Heart left ventricle (tissue), 13 donors: Measurements from ENCODE around the gene ATRNL1.

ENCODE experiments used
- POLR2A ChIP-seq, 2 donors: fragments of 450-650 bp; IDR thresholded peaks; one replicate each; pipeline ENCODE4 v1.6.1; 2017; ENCODE audit warnings: antibody characterized with exemption in 2 of 2, mild to moderate bottlenecking in 2 of 2, moderate library complexity in 2 of 2
- TF ChIP-seq, protein P1 (sequence below), 12 donors: fragments of 200-600 bp; sonication (generic) in 4 of 12; IDR thresholded peaks; one replicate each; pipeline versions ENCODE4 v1.5.0 to v1.8.0; 2018 to 2022; ENCODE audit warnings: antibody characterized with exemption in 12 of 12, mild to moderate bottlenecking in 5 of 12
- donor health status: ischemic (EF 13 %, LVEDD 7.1; RV severe dilation, severe dysfunction).
- donor health status: DM: no; HTN: yes; CAD: no.
- donor health status: DM: no; HTN: no; CAD: no.
- donor health status: ischemic (EF 25% LVEDD 6.9; RV normal size, moderate dysfunction).
- donor health status: ischemic (EF 25% LVEDD 5.7; RV mildly dilated, moderate dysfunction).
- donor health status: ischemic (EF 35%, LVEDD 5.7; RV mildly dilated, moderate dysfunction).
- donor health status: nonischemic (EF 11% LVEDD 7.7; RV severe dilation, severe dysfunction).
- donor health status: DM: yes; HTN: yes; CAD: no.
- donor health status: PGD.
- donor health status: ischemic (EF 29% LVEDD 5.4; RV normal size, mild dysfunction).
- donor health status: nonischemic (EF 23%, LVEDD 6.1; RV moderate dilation, normal function).

- TF ChIP-seq, protein P1, sequence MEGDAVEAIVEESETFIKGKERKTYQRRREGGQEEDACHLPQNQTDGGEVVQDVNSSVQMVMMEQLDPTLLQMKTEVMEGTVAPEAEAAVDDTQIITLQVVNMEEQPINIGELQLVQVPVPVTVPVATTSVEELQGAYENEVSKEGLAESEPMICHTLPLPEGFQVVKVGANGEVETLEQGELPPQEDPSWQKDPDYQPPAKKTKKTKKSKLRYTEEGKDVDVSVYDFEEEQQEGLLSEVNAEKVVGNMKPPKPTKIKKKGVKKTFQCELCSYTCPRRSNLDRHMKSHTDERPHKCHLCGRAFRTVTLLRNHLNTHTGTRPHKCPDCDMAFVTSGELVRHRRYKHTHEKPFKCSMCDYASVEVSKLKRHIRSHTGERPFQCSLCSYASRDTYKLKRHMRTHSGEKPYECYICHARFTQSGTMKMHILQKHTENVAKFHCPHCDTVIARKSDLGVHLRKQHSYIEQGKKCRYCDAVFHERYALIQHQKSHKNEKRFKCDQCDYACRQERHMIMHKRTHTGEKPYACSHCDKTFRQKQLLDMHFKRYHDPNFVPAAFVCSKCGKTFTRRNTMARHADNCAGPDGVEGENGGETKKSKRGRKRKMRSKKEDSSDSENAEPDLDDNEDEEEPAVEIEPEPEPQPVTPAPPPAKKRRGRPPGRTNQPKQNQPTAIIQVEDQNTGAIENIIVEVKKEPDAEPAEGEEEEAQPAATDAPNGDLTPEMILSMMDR (IDR thresholded peaks at IDR 0.05): no peak
- TF ChIP-seq POLR2A (IDR thresholded peaks at IDR 0.05): no peak
Observed at GRCh38 chr10:115095758-115096157, 2.6 kb downstream of the ATRNL1 start.
